Stimulated activated CD4-positive, alpha-beta T cell treated with anti-CD3 and anti-CD28 coated beads, TNF-alpha, amount 100 ng/mL, for 1 hour (primary cell): Measurements from ENCODE around the gene AKAP13.
"Not testable (repeated sequence)": the region's sequence is repeated elsewhere in the genome, so short reads cannot be mapped to it uniquely, and the experiment has no call there.

Experiments used
- DNase-seq, 3 donors: peaks; one replicate each; pipeline ENCODE4 v3.0.0-alpha.2; 2020; ENCODE audit warnings: low read depth in 3 of 3, low spot score in 1 of 3

Gene AKAP13

GRCh38 chr15:85777250-85778106, 397.1 kb downstream of the AKAP13 start:
- DNase-seq = no peak

GRCh38 chr15:85778107-85778776, 397.8 kb downstream of the AKAP13 start:
- no peak for DNase-seq

- no peak for DNase-seq
Measured at GRCh38 chr15:85779249-85779648, 398.8 kb downstream of the AKAP13 start.

- DNase-seq = no peak
Measured at GRCh38 chr15:85780225-85780985, 400.0 kb downstream of the AKAP13 start.

- DNase-seq = no peak
Measured at GRCh38 chr15:85781099-85781498, 400.7 kb downstream of the AKAP13 start.

- no peak for DNase-seq
Measured at GRCh38 chr15:85782064-85782463, 401.7 kb downstream of the AKAP13 start.

GRCh38 chr15:85785887-85786780, 405.7 kb downstream of the AKAP13 start:
- no peak for DNase-seq

GRCh38 chr15:85786781-85787114, 406.3 kb downstream of the AKAP13 start:
- no peak for DNase-seq

GRCh38 chr15:85788771-85789495, 408.5 kb downstream of the AKAP13 start:
- no peak for DNase-seq

- DNase-seq = no peak
Measured at GRCh38 chr15:85789496-85789875, 409.1 kb downstream of the AKAP13 start.

- no peak for DNase-seq
Measured at GRCh38 chr15:85792102-85792731, 411.8 kb downstream of the AKAP13 start.

- no peak for DNase-seq
Measured at GRCh38 chr15:85792912-85793590, 412.6 kb downstream of the AKAP13 start.

GRCh38 chr15:85793641-85794597, 413.5 kb downstream of the AKAP13 start:
- DNase-seq = peak in 1 of 3 donors; percentile 13

- DNase-seq = peak; percentile 79 to 85 (median 84)
Measured at GRCh38 chr15:85794598-85795336, 414.4 kb downstream of the AKAP13 start, which contains the start of gene KLHL25. Gene KLHL25 (minus strand): TSS chr15:85794925. CDS start chr15:85769810, 25,115 bp downstream.

GRCh38 chr15:85795337-85796305, 415.2 kb downstream of the AKAP13 start:
- no peak for DNase-seq

- DNase-seq = not testable (repeated sequence)
Measured at GRCh38 chr15:85796371-85796770, 416.0 kb downstream of the AKAP13 start.
